Inflammatory macrophage treated with lipopolysaccharide for 4 hours (primary cell): Measurements from ENCODE around the gene C1QTNF12.

Source experiments
- DNase-seq: peaks from one replicate; pipeline ENCODE4 v3.0.0-alpha.2; 2020

The C1QTNF12 gene

GRCh38 chr1:1281533-1282321 is 35.2 kb upstream of the C1QTNF12 start:
- peak; percentile 66 for DNase-seq

- DNase-seq = no peak
Measured at GRCh38 chr1:1280782-1281481, 34.4 kb upstream of the C1QTNF12 start.

GRCh38 chr1:1279028-1279427 is 32.5 kb upstream of the C1QTNF12 start:
- DNase-seq = no peak

GRCh38 chr1:1278620-1279019 is 32.1 kb upstream of the C1QTNF12 start:
- no peak for DNase-seq

GRCh38 chr1:1275836-1276235 is 29.3 kb upstream of the C1QTNF12 start:
- DNase-seq = no peak

GRCh38 chr1:1274931-1275431 is 28.5 kb upstream of the C1QTNF12 start:
- no peak for DNase-seq

- no peak for DNase-seq
Measured at GRCh38 chr1:1274299-1274930, 27.9 kb upstream of the C1QTNF12 start.

- peak; percentile 91 for DNase-seq
Measured at GRCh38 chr1:1273512-1274298, 27.2 kb upstream of the C1QTNF12 start, which contains the start of gene UBE2J2. Gene UBE2J2 (minus strand): TSS chr1:1273854. CDS start chr1:1267992, 5,862 bp downstream.

- peak; percentile 35 for DNase-seq
Measured at GRCh38 chr1:1273209-1273511, 26.6 kb upstream of the C1QTNF12 start.

GRCh38 chr1:1272341-1273208 is 26.1 kb upstream of the C1QTNF12 start:
- no peak for DNase-seq

- no peak for DNase-seq
Measured at GRCh38 chr1:1270813-1271212, 24.3 kb upstream of the C1QTNF12 start.

GRCh38 chr1:1268284-1268682 is 21.8 kb upstream of the C1QTNF12 start:
- no peak for DNase-seq

- DNase-seq = no peak
Measured at GRCh38 chr1:1267488-1268283, 21.2 kb upstream of the C1QTNF12 start.

GRCh38 chr1:1264868-1265272 is 18.3 kb upstream of the C1QTNF12 start:
- no peak for DNase-seq

- DNase-seq = no peak
Measured at GRCh38 chr1:1264026-1264425, 17.5 kb upstream of the C1QTNF12 start.

GRCh38 chr1:1262758-1263157 is 16.2 kb upstream of the C1QTNF12 start:
- DNase-seq = no peak

- no peak for DNase-seq
Measured at GRCh38 chr1:1262071-1262470, 15.5 kb upstream of the C1QTNF12 start.

- no peak for DNase-seq
Measured at GRCh38 chr1:1260843-1261560, 14.5 kb upstream of the C1QTNF12 start.

GRCh38 chr1:1259951-1260600 is 13.6 kb upstream of the C1QTNF12 start:
- DNase-seq = peak; percentile 30

GRCh38 chr1:1259540-1259939 is 13.0 kb upstream of the C1QTNF12 start:
- DNase-seq = no peak
